GM12878 (cell line): Measurements from ENCODE around the gene RNF150. TPM values are rescaled to one million over a fixed set of nuclear protein-coding genes. Genes with fewer than 3 reads are reported as not detected.

Experiments used
- ATAC-seq: fragments of 200-7000 bp; cut with Tn5 transposase; 3 replicates; pipeline ENCODE4 v1.9.1; 2020; ENCODE audit warnings: mild to moderate bottlenecking, moderate library complexity
- BruUV-seq: library from RNA; stranded (reverse); fragments of 400-500 nt; replicated peaks from 2 replicates; lab custom pipeline; 2021; lab: Mats Ljungman, UMichigan
- CTCF ChIA-PET: fragments of 300-600 bp; sonication (Branson Sonifier 250); formaldehyde crosslinking; extraction: SDS; loops from one replicate; lab custom pipeline; 2021; ENCODE audit warnings: inconsistent platforms; lab: Yijun Ruan, JAX
- POLR2A ChIA-PET: fragments of 350-600 bp; formaldehyde crosslinking; extraction: SDS; loops from one replicate; lab custom pipeline; 2021; ENCODE audit warnings: inconsistent platforms; lab: Charles Lee
- RAD21 ChIA-PET: fragments of 300-600 bp; sonication (Branson Sonifier 250); formaldehyde crosslinking; loops from one replicate; lab custom pipeline; 2023; ENCODE audit warnings: antibody characterized with exemption; ENCODE audit not compliant: unreplicated experiment; lab: Charles Lee
- SMC1A ChIA-PET: fragments of 300-600 bp; sonication (Branson Sonifier 250); formaldehyde crosslinking; loops from one replicate; lab custom pipeline; 2023; ENCODE audit not compliant: unreplicated experiment, uncharacterized antibody; lab: Charles Lee
- DNase-seq: peaks from one replicate; pipeline ENCODE4 v3.0.0-alpha.2; 2011; ENCODE audit warnings: low read depth, low spot score
- FAIRE-seq: peaks from 3 replicates; lab custom pipeline; 2011; peaks lifted over from hg19 to GRCh38; lab: Jason Lieb, UNC
- H2AFZ ChIP-seq: 2 replicates; pipeline ENCODE4 v1.6.0; 2011; ENCODE audit warnings: low read depth, low read length, control low read depth; ENCODE audit not compliant: control insufficient read depth
- H3K27ac ChIP-seq: 2 replicates; pipeline ENCODE4 v1.5.1; 2011; ENCODE audit warnings: control low read depth; ENCODE audit not compliant: control insufficient read depth, insufficient read depth
- H3K27me3 ChIP-seq, 2 experiments: replicated peaks in 1 of 2; 2 replicates each; pipeline versions ENCODE4 v1.6.0 to v1.6.1; 2011; ENCODE audit warnings: low read length in 1 of 2; ENCODE audit not compliant: control insufficient read depth in 2 of 2, insufficient read depth in 2 of 2
- H3K36me3 ChIP-seq, 2 experiments: 2 replicates each; pipeline ENCODE4 v1.5.1; 2011; ENCODE audit warnings: low read length in 1 of 2; ENCODE audit not compliant: control insufficient read depth in 2 of 2, insufficient read depth in 2 of 2
- H3K4me1 ChIP-seq: 2 replicates; pipeline ENCODE4 v1.6.1; 2011; ENCODE audit warnings: mild to moderate bottlenecking, low read length, moderate library complexity, mixed read lengths; ENCODE audit not compliant: control insufficient read depth, insufficient read depth
- H3K4me2 ChIP-seq: 2 replicates; pipeline ENCODE4 v1.6.0; 2011; ENCODE audit warnings: control low read depth; ENCODE audit not compliant: control insufficient read depth, insufficient read depth
- H3K4me3 ChIP-seq: fragments of 200-600 bp; sonication (generic); 2 replicates; pipeline ENCODE4 v1.5.1; 2016
- H3K79me2 ChIP-seq: 2 replicates; pipeline ENCODE4 v1.6.0; 2011; ENCODE audit warnings: low read length; ENCODE audit not compliant: control insufficient read depth, insufficient read depth
- H3K9ac ChIP-seq: 2 replicates; pipeline ENCODE4 v1.8.0; 2011; ENCODE audit warnings: low read length, control low read depth, mixed read lengths; ENCODE audit not compliant: control insufficient read depth, insufficient read depth
- H3K9me3 ChIP-seq: replicated peaks from 3 replicates; pipeline ENCODE4 v1.5.1; 2011; ENCODE audit warnings: mild to moderate bottlenecking, low read length; ENCODE audit not compliant: control insufficient read depth, insufficient read depth
- H4K20me1 ChIP-seq: 2 replicates; pipeline ENCODE4 v1.6.0; 2011; ENCODE audit not compliant: control insufficient read depth, insufficient read depth
- CBX5 ChIP-seq: sonication (generic); IDR thresholded peaks from 2 replicates; pipeline ENCODE4 v1.6.1; 2016; ENCODE audit warnings: low read depth, moderate library complexity, mild to moderate bottlenecking, inconsistent platforms
- CHD1 ChIP-seq: IDR thresholded peaks from 2 replicates; pipeline ENCODE4 v1.6.1; 2012; ENCODE audit warnings: low read depth, low read length, improper control_type of control experiment
- DPF2 ChIP-seq: fragments of 450-650 bp; IDR thresholded peaks from 2 replicates; pipeline ENCODE4 v1.6.1; 2017; ENCODE audit warnings: mild to moderate bottlenecking
- E2F8 ChIP-seq: fragments of 450-650 bp; IDR thresholded peaks from 2 replicates; pipeline ENCODE4 v1.6.1; 2018; ENCODE audit warnings: mild to moderate bottlenecking, low read depth, moderate library complexity; ENCODE audit not compliant: partially characterized antibody
- IKZF2 ChIP-seq, 2 experiments: fragments of 450-650 bp; IDR thresholded peaks; 2 replicates each; pipeline ENCODE4 v1.6.1; 2017; ENCODE audit warnings: mild to moderate bottlenecking in 2 of 2, moderate library complexity in 2 of 2
- IRF4 ChIP-seq: IDR thresholded peaks from 2 replicates; pipeline ENCODE4 v1.6.1; 2011; ENCODE audit warnings: low read depth, low read length
- MTA3 ChIP-seq: IDR thresholded peaks from 2 replicates; pipeline ENCODE4 v1.6.1; 2012; ENCODE audit warnings: low read length, inconsistent platforms, borderline replicate concordance
- MXI1 ChIP-seq: fragments of 150-350 bp; IDR thresholded peaks from 2 replicates; pipeline ENCODE4 v1.6.1; 2011; ENCODE audit warnings: low read depth, mild to moderate bottlenecking, inconsistent platforms, low read length, improper control_type of control experiment
- MYB ChIP-seq: fragments of 150-350 bp; IDR thresholded peaks from 2 replicates; pipeline ENCODE4 v1.6.1; 2014; ENCODE audit warnings: mild to moderate bottlenecking, low read depth, low read length, borderline replicate concordance
- PAX5 ChIP-seq: IDR thresholded peaks from 2 replicates; pipeline ENCODE4 v1.6.1; 2011; ENCODE audit warnings: low read depth, low read length, borderline replicate concordance
- PAX8 ChIP-seq: fragments of 450-650 bp; IDR thresholded peaks from 2 replicates; pipeline ENCODE4 v1.6.1; 2017; ENCODE audit warnings: mild to moderate bottlenecking, moderate library complexity
- POLR2A ChIP-seq: IDR thresholded peaks from 2 replicates; pipeline ENCODE4 v1.6.1; 2011; ENCODE audit warnings: low read depth, mild to moderate bottlenecking, low read length
- RAD21 ChIP-seq: IDR thresholded peaks from 2 replicates; pipeline ENCODE4 v1.6.1; 2011; ENCODE audit warnings: mild to moderate bottlenecking, low read depth, low read length, moderate library complexity; ENCODE audit not compliant: insufficient read depth
- SMARCA5 ChIP-seq: fragments of 450-650 bp; IDR thresholded peaks from 2 replicates; pipeline ENCODE4 v1.6.1; 2017; ENCODE audit warnings: mild to moderate bottlenecking
- SREBF1 ChIP-seq: IDR thresholded peaks from 2 replicates; pipeline ENCODE4 v1.6.1; 2012; ENCODE audit warnings: mild to moderate bottlenecking, low read length
- SRF ChIP-seq, 2 experiments: IDR thresholded peaks; 2 replicates each; pipeline ENCODE4 v1.6.1; 2011; ENCODE audit warnings: low read depth in 2 of 2, low read length in 2 of 2, mild to moderate bottlenecking in 1 of 2, moderate library complexity in 1 of 2
- SUZ12 ChIP-seq: fragments of 200-600 bp; sonication (generic); IDR thresholded peaks from one replicate; pipeline ENCODE4 v1.6.1; 2018; ENCODE audit warnings: antibody characterized with exemption, mild to moderate bottlenecking; ENCODE audit not compliant: unreplicated experiment
- TAF1 ChIP-seq: IDR thresholded peaks from 2 replicates; pipeline ENCODE4 v1.6.1; 2011; ENCODE audit warnings: mild to moderate bottlenecking, low read depth, low read length, borderline replicate concordance
- ZBTB40 ChIP-seq: fragments of 450-650 bp; IDR thresholded peaks from 2 replicates; pipeline ENCODE4 v1.6.1; 2016; ENCODE audit warnings: mild to moderate bottlenecking, moderate library complexity, borderline replicate concordance
- WGBS: methylation state at CpG from one replicate; pipeline ENCODE4 v1.1.6; 2016; ENCODE audit warnings: low lambda C conversion rate; ENCODE audit not compliant: insufficient replicate concordance, insufficient coverage; ENCODE audit errors: missing lambda C conversion rate; 5-methylcytosine and 5-hydroxymethylcytosine counted together
- in situ Hi-C: fragments of 300-500 bp; cut with MboI; formaldehyde crosslinking; loops from 9 replicates; pipeline ENCODE4 v1.14.3; 2018; ENCODE audit warnings: mixed read lengths
- intact Hi-C: fragments of 100-400 bp; cut with micrococcal nuclease; formaldehyde crosslinking; loops from one replicate; pipeline ENCODE4 v1.14.2; 2022; ENCODE audit not compliant: unreplicated experiment
- polyA plus RNA-seq, 11 experiments: library from polyadenylated mRNA; depleted of rRNA in 4 of 11; unstranded in 6 of 11; stranded (reverse) in 5 of 11; fragments of >200 nt; fragmentation: Nextera tagmentation in 4 of 11; fragmentation: Illumina TruSeq in 1 of 11; extraction: Ambion mirVana in 4 of 11; extraction: Trizol in 1 of 11; gene quantifications; 1 replicate in 1 of 11; 2 replicates in 10 of 11; pipeline versions ENCODE4 v1.2.1 to v1.2.3, GENCODE V29; 2011 to 2016; ENCODE audit warnings: inconsistent platforms in 2 of 11, missing spikeins in 2 of 11, low read depth in 1 of 11
- total RNA-seq, 4 experiments: library from RNA; depleted of rRNA in 3 of 4; stranded (reverse); fragments of >200 nt in 3 of 4; fragmentation: Illumina TruSeq in 1 of 4; extraction: Trizol in 1 of 4; gene quantifications; 2 replicates each; pipeline versions ENCODE4 v1.2.1 to v1.2.3, GENCODE V29; 2013 to 2021

RNF150 gene
- total and polyA plus RNA-seq, 10 of the 15 experiments (the other 5 are each of a cell fraction or from before 2014, with no cell fraction given) = 0.01 to 2.3 (median 0.04) TPM; not detected in 6

- H3K4me2 ChIP-seq = no peak overlapping the region
- ChIA-PET RAD21 (no interaction called here), CTCF (no interaction called here), SMC1A (no interaction called here), POLR2A (no interaction called here)
- intact Hi-C loops (no loop called here), in situ Hi-C loops (no loop called here)
- H2AFZ ChIP-seq = no peak overlapping the region
- no TSS peak for BruUV-seq
- H3K27me3 ChIP-seq = no peaks in the 10 kb centered on the region
- H3K9me3 ChIP-seq = no peaks in the 10 kb centered on the region
- H3K79me2 ChIP-seq = no peaks in the 10 kb centered on the region
- no peak overlapping the region for H3K27ac ChIP-seq
- 34% methylated on average over 3 of the region's 3 CpGs for WGBS
- no peaks in the 10 kb centered on the region for H3K4me1 ChIP-seq
- no peaks in the 10 kb centered on the region for H4K20me1 ChIP-seq
- FAIRE-seq = no peak
- no peak for DNase-seq
- H3K4me3 ChIP-seq = no peak overlapping the region
- H3K36me3 ChIP-seq = no peaks in the 10 kb centered on the region
- no peak overlapping the region for H3K9ac ChIP-seq
- ATAC-seq = no peak
- TF ChIP-seq SMARCA5 (no peak), IKZF2 (IDR thresholded peaks at IDR 0.05) (no peak), DPF2 (no peak), CBX5 (no peak), MTA3 (no peak), TAF1 (no peak), IRF4 (no peak), PAX8 (no peak), MXI1 (no peak), MYB (no peak), CHD1 (no peak), RAD21 (no peak), PAX5 (no peak), SUZ12 (no peak), POLR2A (no peak), E2F8 (no peak), SRF (IDR thresholded peaks at IDR 0.05; ENCODE audit: low read depth in 2 of 2, low read length in 2 of 2) (no peak), ZBTB40 (no peak), SREBF1 (no peak)
These were observed 30.9 kb downstream of the RNF150 start for GRCh38 chr4:141102367-141102766.
